ENCODE data around the gene DRGX. TPM values are rescaled to one million over a fixed set of nuclear protein-coding genes. Genes with fewer than 3 reads are reported as not detected.

The DRGX gene
- total RNA-seq, 2 donors from 2014 or later: not detected

DNA sequence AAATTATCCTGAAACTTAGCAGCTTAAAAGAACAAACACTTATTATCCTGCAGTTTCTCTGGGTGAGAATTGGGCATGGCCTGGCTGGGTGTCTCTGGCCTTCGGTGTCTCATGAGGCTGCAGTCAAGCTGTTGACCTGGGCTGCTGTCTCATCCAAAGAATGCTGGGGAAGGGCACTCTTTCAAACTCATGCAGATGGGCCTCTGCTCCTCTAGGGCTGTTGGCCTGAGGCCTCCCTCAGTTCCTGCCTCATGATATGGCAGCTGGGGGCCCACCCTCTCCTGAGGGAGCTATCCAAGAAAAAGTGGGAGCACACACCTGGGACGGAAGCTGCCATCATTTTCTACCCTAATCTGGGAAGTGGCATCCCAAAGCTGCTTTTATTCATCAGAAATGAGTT lies 43.6 kb downstream of the DRGX start:
- Histone ChIP-seq H3K4me1 (ENCODE audit: control insufficient read depth in 1 of 2, low read depth in 2 of 2) (no peaks in the 10 kb centered on the region), H3K27me3 (replicated peaks; ENCODE audit: insufficient read depth) (no peaks in the 10 kb centered on the region), H3K9me3 (no peaks in the 10 kb centered on the region), H3K4me3 (no peak overlapping the region), H3K27ac (no peak overlapping the region), H3K36me3 (no peaks in the 10 kb centered on the region)
- ATAC-seq (ENCODE audit: insufficient number of reproducible peaks, low FRiP score, low read depth) (no peak), DNase-seq (ENCODE audit: low spot score) (no peak)
- TF ChIP-seq, protein P1, sequence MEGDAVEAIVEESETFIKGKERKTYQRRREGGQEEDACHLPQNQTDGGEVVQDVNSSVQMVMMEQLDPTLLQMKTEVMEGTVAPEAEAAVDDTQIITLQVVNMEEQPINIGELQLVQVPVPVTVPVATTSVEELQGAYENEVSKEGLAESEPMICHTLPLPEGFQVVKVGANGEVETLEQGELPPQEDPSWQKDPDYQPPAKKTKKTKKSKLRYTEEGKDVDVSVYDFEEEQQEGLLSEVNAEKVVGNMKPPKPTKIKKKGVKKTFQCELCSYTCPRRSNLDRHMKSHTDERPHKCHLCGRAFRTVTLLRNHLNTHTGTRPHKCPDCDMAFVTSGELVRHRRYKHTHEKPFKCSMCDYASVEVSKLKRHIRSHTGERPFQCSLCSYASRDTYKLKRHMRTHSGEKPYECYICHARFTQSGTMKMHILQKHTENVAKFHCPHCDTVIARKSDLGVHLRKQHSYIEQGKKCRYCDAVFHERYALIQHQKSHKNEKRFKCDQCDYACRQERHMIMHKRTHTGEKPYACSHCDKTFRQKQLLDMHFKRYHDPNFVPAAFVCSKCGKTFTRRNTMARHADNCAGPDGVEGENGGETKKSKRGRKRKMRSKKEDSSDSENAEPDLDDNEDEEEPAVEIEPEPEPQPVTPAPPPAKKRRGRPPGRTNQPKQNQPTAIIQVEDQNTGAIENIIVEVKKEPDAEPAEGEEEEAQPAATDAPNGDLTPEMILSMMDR (IDR thresholded peaks at IDR 0.05): no peak

DNA sequence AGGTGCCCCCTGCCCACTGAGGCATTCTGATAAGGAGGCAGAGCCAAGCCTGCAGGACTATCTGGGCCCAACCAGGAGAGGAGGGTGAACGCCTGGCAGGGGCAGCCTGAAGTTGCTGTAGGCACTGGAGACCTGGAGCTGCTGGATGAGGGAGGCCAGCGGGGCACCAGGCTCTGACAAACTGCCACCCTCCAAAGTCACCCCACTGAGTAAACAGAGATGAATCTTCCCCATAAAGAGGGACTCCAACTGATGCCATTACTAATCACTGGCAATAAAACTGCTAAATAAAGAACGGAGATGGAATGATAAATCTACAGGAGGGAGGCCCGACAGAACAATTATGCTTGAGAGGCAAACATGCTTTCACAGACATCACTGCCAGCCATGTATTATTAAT lies 44.2 kb downstream of the DRGX start:
- TF ChIP-seq, protein P1 (IDR thresholded peaks at IDR 0.05): no peak
- H3K27ac ChIP-seq: no peak overlapping the region
- ATAC-seq (ENCODE audit: insufficient number of reproducible peaks, low FRiP score, low read depth) (no peak), DNase-seq (ENCODE audit: low spot score) (no peak)
- H3K9me3 ChIP-seq: no peaks in the 10 kb centered on the region
- H3K36me3 ChIP-seq: no peaks in the 10 kb centered on the region
- no peaks in the 10 kb centered on the region for H3K4me1 ChIP-seq (ENCODE audit: control insufficient read depth in 1 of 2, low read depth in 2 of 2)
- H3K27me3 ChIP-seq (replicated peaks; ENCODE audit: insufficient read depth): no peaks in the 10 kb centered on the region
- H3K4me3 ChIP-seq: no peak overlapping the region

DNA sequence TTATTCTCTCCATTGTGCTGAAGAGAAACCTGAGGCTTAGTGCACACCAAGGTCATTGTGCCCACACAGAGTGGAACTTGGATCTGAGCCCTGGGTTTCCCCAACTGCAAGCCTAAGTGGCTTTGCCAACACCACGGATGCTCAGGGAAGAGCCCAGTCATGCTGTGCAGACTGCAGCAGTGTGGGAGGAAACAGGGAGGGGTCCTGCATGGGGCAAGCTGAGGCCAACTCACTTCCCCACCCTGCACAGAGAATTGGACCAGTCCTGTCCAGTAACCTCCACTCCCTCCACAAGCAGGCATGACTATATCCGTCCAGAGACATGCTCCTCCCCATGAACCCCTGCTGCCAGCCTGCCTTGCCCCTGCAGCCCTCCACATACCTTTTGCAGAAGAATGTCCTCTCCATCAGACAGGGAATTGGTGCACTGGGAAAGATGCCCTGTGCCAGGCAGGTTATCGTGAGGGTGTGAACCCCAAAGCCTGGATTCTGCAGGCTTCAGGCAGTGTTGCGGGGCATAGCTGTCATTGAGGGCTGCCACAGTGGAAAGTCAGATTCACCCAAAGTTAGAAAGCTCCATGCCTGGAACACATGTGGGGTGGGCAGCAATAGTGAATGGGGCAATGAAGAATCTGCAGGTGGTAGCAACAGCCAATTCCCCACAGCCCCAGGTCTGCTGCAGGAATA lies 44.9 kb downstream of the DRGX start:
- H3K4me3 ChIP-seq: no peak overlapping the region
- no peak overlapping the region for H3K27ac ChIP-seq
- H3K36me3 ChIP-seq: no peaks in the 10 kb centered on the region
- H3K9me3 ChIP-seq: no peaks in the 10 kb centered on the region
- ATAC-seq (ENCODE audit: insufficient number of reproducible peaks, low FRiP score, low read depth) (no peak), DNase-seq (ENCODE audit: low spot score) (no peak)
- no peaks in the 10 kb centered on the region for H3K27me3 ChIP-seq (replicated peaks; ENCODE audit: insufficient read depth)
- H3K4me1 ChIP-seq (ENCODE audit: control insufficient read depth in 1 of 2, low read depth in 2 of 2): no peaks in the 10 kb centered on the region
- TF ChIP-seq, protein P1 (IDR thresholded peaks at IDR 0.05): no peak

DNA sequence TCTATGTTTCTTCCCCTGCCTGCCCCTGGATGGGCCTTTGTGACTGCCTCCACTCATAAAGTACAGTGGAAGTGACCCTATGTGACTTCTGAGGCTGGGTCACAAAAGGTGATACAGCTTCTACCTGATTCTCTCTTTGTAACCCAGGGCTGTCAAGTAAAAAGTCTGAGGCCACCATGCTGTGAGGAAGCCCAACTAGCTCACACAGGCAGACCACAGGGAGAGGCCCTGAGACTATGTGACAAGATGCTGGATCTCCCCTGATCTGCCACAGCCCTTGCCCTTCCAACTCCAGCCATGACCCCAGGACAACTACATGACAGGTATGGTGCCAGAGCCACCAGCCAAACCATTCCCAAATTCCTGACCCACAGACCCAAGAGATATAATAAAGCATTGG lies 45.8 kb downstream of the DRGX start:
- H3K27ac ChIP-seq: no peak overlapping the region
- no peak overlapping the region for H3K4me3 ChIP-seq
- ATAC-seq (ENCODE audit: insufficient number of reproducible peaks, low FRiP score, low read depth): no peak
- H3K4me1 ChIP-seq (ENCODE audit: control insufficient read depth in 1 of 2, low read depth in 2 of 2): no peaks in the 10 kb centered on the region
- TF ChIP-seq, protein P1 (IDR thresholded peaks at IDR 0.05): no peak
- no peaks in the 10 kb centered on the region for H3K36me3 ChIP-seq
- H3K9me3 ChIP-seq: no peaks in the 10 kb centered on the region
- no peaks in the 10 kb centered on the region for H3K27me3 ChIP-seq (replicated peaks; ENCODE audit: insufficient read depth)
- no peak for DNase-seq (ENCODE audit: low spot score)

DNA sequence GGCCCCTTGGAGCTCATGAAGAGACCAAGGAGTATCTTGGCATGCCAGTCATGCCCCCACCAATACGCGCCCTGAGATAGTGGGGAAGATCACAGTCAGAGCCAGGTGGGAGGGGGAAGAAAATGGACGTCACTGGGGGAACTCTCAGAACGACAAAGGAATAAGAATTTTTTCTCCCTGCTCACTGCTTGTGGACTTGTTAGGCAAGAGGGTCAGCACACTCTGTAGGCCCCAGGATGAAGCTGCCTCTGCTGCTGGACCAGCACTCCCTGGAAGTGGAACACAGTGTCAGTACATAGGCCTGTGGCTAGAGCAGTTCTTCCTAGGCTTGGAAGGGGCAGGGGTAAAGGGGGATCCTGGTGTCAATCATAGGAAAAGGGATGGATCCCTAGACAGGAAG lies 46.5 kb downstream of the DRGX start:
- DNase-seq (ENCODE audit: low spot score): no peak
- Histone ChIP-seq H3K4me1 (ENCODE audit: control insufficient read depth in 1 of 2, low read depth in 2 of 2) (no peaks in the 10 kb centered on the region), H3K27me3 (replicated peaks; ENCODE audit: insufficient read depth) (no peaks in the 10 kb centered on the region), H3K27ac (no peak overlapping the region), H3K4me3 (no peak overlapping the region), H3K36me3 (no peaks in the 10 kb centered on the region), H3K9me3 (no peaks in the 10 kb centered on the region)
- no peak for ATAC-seq (ENCODE audit: insufficient number of reproducible peaks, low FRiP score, low read depth)
- TF ChIP-seq, protein P1 (IDR thresholded peaks at IDR 0.05): no peak

All from thoracic aorta (tissue), 2 donors.